ENCODE results near the gene KLHL12.

DNA sequence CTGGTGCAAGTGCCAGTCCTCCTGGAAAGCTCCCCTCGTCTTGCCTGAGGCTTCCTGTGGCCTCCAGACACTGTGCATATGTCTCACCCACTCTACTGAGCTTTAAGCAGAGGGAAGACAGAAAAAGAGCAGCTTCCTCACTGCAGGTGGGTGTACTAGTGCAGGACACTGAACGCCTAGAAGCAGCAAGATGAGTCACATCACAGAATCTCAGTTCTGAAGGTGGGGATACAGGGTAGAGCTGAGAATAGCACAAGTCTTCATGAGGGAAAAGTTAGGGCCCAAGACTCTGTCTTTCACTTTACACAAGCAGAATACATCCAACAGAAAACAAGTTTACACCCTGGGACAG, 78.9 kb downstream of the KLHL12 start:
- TF ChIP-seq CTCF (optimal IDR thresholded peaks at IDR 0.05 in 1 of 3, IDR thresholded peaks at IDR 0.05 in 1 of 3, conservative IDR thresholded peaks at IDR 0.05 in 1 of 3; ENCODE audit: extremely low read depth in 1 of 3, insufficient read depth in 2 of 3, low read length in 3 of 3), result no peak
- no peak for TF ChIP-seq EZH2 (IDR thresholded peaks at IDR 0.05; ENCODE audit: low read length)
